Tibial artery (tissue), 4 donors: ENCODE results near the gene MTERF1.

Experiments used
- DNase-seq, 2 donors: peaks; one replicate each; pipeline ENCODE4 v3.0.0-alpha.2; 2019
- H3K27ac ChIP-seq, 2 donors: fragments of 200-600 bp; sonication (generic) in 1 of 2; 1 replicate in 1 of 2; 2 replicates in 1 of 2; pipeline ENCODE4 v1.5.1; 2018 to 2019; ENCODE audit warnings: mild to moderate bottlenecking in 1 of 2
- H3K27me3 ChIP-seq, 2 donors: fragments of 200-600 bp; sonication (generic) in 1 of 2; one replicate each; pipeline versions ENCODE4 v1.5.1 to v1.6.0; 2016 to 2019
- H3K36me3 ChIP-seq, 3 donors: fragments of 200-600 bp; sonication (generic) in 2 of 3; one replicate each; pipeline ENCODE4 v1.5.1; 2016 to 2019; ENCODE audit warnings: mild to moderate bottlenecking in 2 of 3
- H3K4me1 ChIP-seq, 4 donors: fragments of 200-600 bp; sonication (generic) in 2 of 4; 1 replicate in 3 of 4; 2 replicates in 1 of 4; pipeline ENCODE4 v1.5.1; 2016 to 2019
- H3K4me3 ChIP-seq, 2 donors: fragments of 200-600 bp; sonication (generic) in 1 of 2; 1 replicate in 1 of 2; 2 replicates in 1 of 2; pipeline ENCODE4 v1.5.1; 2018 to 2019; ENCODE audit warnings: mild to moderate bottlenecking in 2 of 2
- H3K9me3 ChIP-seq, 3 donors: fragments of 200-600 bp; sonication (generic) in 1 of 3; one replicate each; pipeline ENCODE4 v1.5.1; 2016 to 2019
- intact Hi-C: fragments of 100-400 bp; cut with DNase I; formaldehyde crosslinking; loops from one replicate; pipeline ENCODE4 v1.15.0; 2023; ENCODE audit warnings: low total_unique reads
- TF ChIP-seq, protein P1 (sequence below), 2 experiments: fragments of 200-600 bp in 1 of 2; fragments of 450-650 bp in 1 of 2; IDR thresholded peaks; one replicate each; pipeline ENCODE4 v1.5.1; 2017 to 2019; ENCODE audit warnings: antibody characterized with exemption in 2 of 2, mild to moderate bottlenecking in 1 of 2, moderate library complexity in 1 of 2

The MTERF1 gene

GRCh38 chr7:91864070-91864469 lies 16.4 kb downstream of the MTERF1 start:
- H3K27ac ChIP-seq, result no peak overlapping the region

GRCh38 chr7:91852263-91852741 lies 28.2 kb downstream of the MTERF1 start:
- H3K4me3 ChIP-seq, result no peak overlapping the region
- peaks cover 0 to 22% (median 4%) of the 10 kb centered on the region in 3 donors for H3K9me3 ChIP-seq
- DNase-seq, result no peak
- H3K4me1 ChIP-seq, result no peaks in the 10 kb centered on the region
- H3K36me3 ChIP-seq, result no peaks in the 10 kb centered on the region
- intact Hi-C loops, result no loop called here
- TF ChIP-seq, protein P1, sequence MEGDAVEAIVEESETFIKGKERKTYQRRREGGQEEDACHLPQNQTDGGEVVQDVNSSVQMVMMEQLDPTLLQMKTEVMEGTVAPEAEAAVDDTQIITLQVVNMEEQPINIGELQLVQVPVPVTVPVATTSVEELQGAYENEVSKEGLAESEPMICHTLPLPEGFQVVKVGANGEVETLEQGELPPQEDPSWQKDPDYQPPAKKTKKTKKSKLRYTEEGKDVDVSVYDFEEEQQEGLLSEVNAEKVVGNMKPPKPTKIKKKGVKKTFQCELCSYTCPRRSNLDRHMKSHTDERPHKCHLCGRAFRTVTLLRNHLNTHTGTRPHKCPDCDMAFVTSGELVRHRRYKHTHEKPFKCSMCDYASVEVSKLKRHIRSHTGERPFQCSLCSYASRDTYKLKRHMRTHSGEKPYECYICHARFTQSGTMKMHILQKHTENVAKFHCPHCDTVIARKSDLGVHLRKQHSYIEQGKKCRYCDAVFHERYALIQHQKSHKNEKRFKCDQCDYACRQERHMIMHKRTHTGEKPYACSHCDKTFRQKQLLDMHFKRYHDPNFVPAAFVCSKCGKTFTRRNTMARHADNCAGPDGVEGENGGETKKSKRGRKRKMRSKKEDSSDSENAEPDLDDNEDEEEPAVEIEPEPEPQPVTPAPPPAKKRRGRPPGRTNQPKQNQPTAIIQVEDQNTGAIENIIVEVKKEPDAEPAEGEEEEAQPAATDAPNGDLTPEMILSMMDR (IDR thresholded peaks at IDR 0.05), result no peak
- H3K27ac ChIP-seq, result no peak overlapping the region
- no peaks in the 10 kb centered on the region for H3K27me3 ChIP-seq

More at GRCh38 chr7:91864070-91864469, 16.4 kb downstream of the MTERF1 start:
- TF ChIP-seq, protein P1 (IDR thresholded peaks at IDR 0.05), result no peak
- intact Hi-C loops, result no loop called here
- H3K4me1 ChIP-seq, result no peaks in the 10 kb centered on the region
- H3K9me3 ChIP-seq, result no peaks in the 10 kb centered on the region
- H3K27me3 ChIP-seq, result no peaks in the 10 kb centered on the region
- DNase-seq, result no peak
- H3K36me3 ChIP-seq, result peaks cover 0 to 6% (median 0%) of the 10 kb centered on the region in 3 donors
- no peak overlapping the region for H3K4me3 ChIP-seq

DNA sequence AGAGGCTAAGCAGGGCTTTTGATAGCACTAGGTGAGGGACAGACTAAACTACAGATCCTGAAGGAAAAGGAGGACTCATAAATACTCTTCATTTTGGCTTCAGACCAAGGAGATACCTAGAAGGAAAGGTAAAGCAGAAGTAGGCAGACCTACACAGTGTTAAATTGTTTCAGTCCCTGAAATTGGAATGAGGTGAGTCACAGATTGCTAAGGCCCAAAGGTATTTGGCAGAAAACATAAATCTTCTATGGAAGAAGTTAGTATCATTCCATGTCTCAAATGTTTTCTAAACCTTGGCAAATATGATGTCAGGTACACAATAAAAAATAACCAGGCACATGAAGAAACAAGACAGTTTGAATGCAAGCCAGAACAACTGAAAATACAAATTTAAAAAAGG lies 30.0 kb downstream of the MTERF1 start:
- peaks cover 0 to 3% (median 0%) of the 10 kb centered on the region in 4 donors for H3K4me1 ChIP-seq
- intact Hi-C loops, result no loop called here

GRCh38 chr7:91847876-91848588 lies 32.5 kb downstream of the MTERF1 start:
- TF ChIP-seq, protein P1 (IDR thresholded peaks at IDR 0.05), result no peak
- Histone ChIP-seq H3K9me3 (peaks cover 0 to 5% (median 0%) of the 10 kb centered on the region in 3 donors), H3K36me3 (no peaks in the 10 kb centered on the region), H3K27ac (no peak overlapping the region), H3K4me1 (peaks cover 0 to 3% (median 0%) of the 10 kb centered on the region in 4 donors), H3K27me3 (no peaks in the 10 kb centered on the region), H3K4me3 (no peak overlapping the region)
- no peak for DNase-seq
- intact Hi-C loops, result no loop called here

More for the DNA sequence above, 30.0 kb downstream of the MTERF1 start:
- no peaks in the 10 kb centered on the region for H3K27me3 ChIP-seq
- no peak overlapping the region for H3K27ac ChIP-seq
- no peak overlapping the region for H3K4me3 ChIP-seq
- TF ChIP-seq, protein P1 (IDR thresholded peaks at IDR 0.05), result no peak
- peaks cover 0 to 17% (median 4%) of the 10 kb centered on the region in 3 donors for H3K9me3 ChIP-seq
- DNase-seq, result no peak
- H3K36me3 ChIP-seq, result no peaks in the 10 kb centered on the region

- Histone ChIP-seq H3K4me1 (peaks cover 0 to 3% (median 0%) of the 10 kb centered on the region in 4 donors), H3K36me3 (no peaks in the 10 kb centered on the region), H3K9me3 (peaks cover 0 to 4% (median 0%) of the 10 kb centered on the region in 3 donors), H3K4me3 (no peak overlapping the region), H3K27me3 (no peaks in the 10 kb centered on the region), H3K27ac (no peak overlapping the region)
- TF ChIP-seq, protein P1 (IDR thresholded peaks at IDR 0.05), result no peak
- no peak for DNase-seq
- intact Hi-C loops, result no loop called here
Observed at GRCh38 chr7:91847231-91847630, 33.3 kb downstream of the MTERF1 start.
